C4-2B (cell line): ENCODE measurements around the gene PRIMPOL.

Experiments
- CTCF ChIP-seq: fragments of 450-650 bp; conservative IDR thresholded peaks from 2 replicates; pipeline ENCODE4 v1.5.1; 2017; ENCODE audit warnings: mild to moderate bottlenecking
- ZFX ChIP-seq: fragments of 450-650 bp; IDR thresholded peaks from 2 replicates; pipeline ENCODE4 v1.6.1; 2017

DNA sequence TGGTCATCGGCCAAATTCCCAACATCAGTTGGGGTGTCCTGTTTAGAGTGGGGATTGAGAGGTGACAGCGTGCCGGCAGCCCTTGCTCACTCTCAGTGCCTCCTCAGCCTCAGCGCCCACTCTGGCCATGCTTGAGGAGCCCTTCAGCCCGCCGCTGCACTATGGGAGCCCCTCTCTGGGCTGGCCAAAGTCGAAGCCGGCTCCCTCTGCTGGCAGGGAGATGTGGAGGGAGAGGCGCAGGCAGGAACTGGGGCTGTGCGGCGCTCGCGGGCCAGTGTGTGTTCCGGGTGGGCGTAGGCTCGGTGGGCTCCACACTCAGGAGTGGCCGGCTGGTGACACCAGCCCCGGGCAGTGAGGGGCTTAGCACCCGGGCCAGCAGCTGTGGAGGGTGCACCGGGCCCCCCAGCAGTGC, 91.4 kb downstream of the PRIMPOL start:
- TF ChIP-seq CTCF (0 out of 2 replicates have a peak, but pooled peaks have one; percentile 3), ZFX (no peak)
